ENCODE results near the gene CABCOCO1. TPM values are rescaled to one million over a fixed set of nuclear protein-coding genes. Genes with fewer than 3 reads are reported as not detected.

The CABCOCO1 gene
- total RNA-seq, 1 donor from 2014 or later = 0.19 TPM

GRCh38 chr10:61759751-61760150 is 97.0 kb downstream of the CABCOCO1 start:
- no peaks in the 10 kb centered on the region for H3K36me3 Mint-ChIP-seq (ENCODE audit: unreplicated experiment)
- no peak overlapping the region for H3K27ac Mint-ChIP-seq (ENCODE audit: unreplicated experiment)
- TF ChIP-seq CTCF (IDR thresholded peaks at IDR 0.05) = no peak
- H3K27me3 Mint-ChIP-seq (ENCODE audit: unreplicated experiment) = no peaks in the 10 kb centered on the region
- DNase-seq (ENCODE audit: extremely low spot score, unreplicated experiment) = no peak
- peaks cover 4% of the 10 kb centered on the region for H3K9me3 Mint-ChIP-seq (ENCODE audit: unreplicated experiment)
- no peak overlapping the region for H3K4me3 Mint-ChIP-seq (ENCODE audit: unreplicated experiment)
- peaks cover 31% of the 10 kb centered on the region for H3K4me1 Mint-ChIP-seq (ENCODE audit: unreplicated experiment)

- no peaks in the 10 kb centered on the region for H3K27me3 Mint-ChIP-seq (ENCODE audit: unreplicated experiment)
- no peak overlapping the region for H3K4me3 Mint-ChIP-seq (ENCODE audit: unreplicated experiment)
- peak overlapping the region; percentile 40 for H3K27ac Mint-ChIP-seq (ENCODE audit: unreplicated experiment)
- no peak for TF ChIP-seq CTCF (IDR thresholded peaks at IDR 0.05)
- no peak for DNase-seq (ENCODE audit: extremely low spot score, unreplicated experiment)
- peaks cover 4% of the 10 kb centered on the region for H3K9me3 Mint-ChIP-seq (ENCODE audit: unreplicated experiment)
- peaks cover 28% of the 10 kb centered on the region for H3K4me1 Mint-ChIP-seq (ENCODE audit: unreplicated experiment)
- no peaks in the 10 kb centered on the region for H3K36me3 Mint-ChIP-seq (ENCODE audit: unreplicated experiment)
Observed at GRCh38 chr10:61760943-61761824, 98.5 kb downstream of the CABCOCO1 start.

- Mint-ChIP-seq H3K27ac (ENCODE audit: unreplicated experiment) (no peak overlapping the region), H3K27me3 (ENCODE audit: unreplicated experiment) (no peaks in the 10 kb centered on the region), H3K4me3 (ENCODE audit: unreplicated experiment) (no peak overlapping the region), H3K36me3 (ENCODE audit: unreplicated experiment) (no peaks in the 10 kb centered on the region), H3K9me3 (ENCODE audit: unreplicated experiment) (peaks cover 4% of the 10 kb centered on the region), H3K4me1 (ENCODE audit: unreplicated experiment) (peaks cover 28% of the 10 kb centered on the region)
- TF ChIP-seq CTCF (IDR thresholded peaks at IDR 0.05) = no peak
- no peak for DNase-seq (ENCODE audit: extremely low spot score, unreplicated experiment)
Observed at GRCh38 chr10:61761825-61762217, 99.1 kb downstream of the CABCOCO1 start.

GRCh38 chr10:61763778-61764177 is 101.0 kb downstream of the CABCOCO1 start:
- Mint-ChIP-seq H3K27me3 (ENCODE audit: unreplicated experiment) (no peaks in the 10 kb centered on the region), H3K27ac (ENCODE audit: unreplicated experiment) (no peak overlapping the region), H3K36me3 (ENCODE audit: unreplicated experiment) (no peaks in the 10 kb centered on the region), H3K4me1 (ENCODE audit: unreplicated experiment) (peaks cover 13% of the 10 kb centered on the region), H3K4me3 (ENCODE audit: unreplicated experiment) (no peak overlapping the region), H3K9me3 (ENCODE audit: unreplicated experiment) (peaks cover 4% of the 10 kb centered on the region)
- no peak for TF ChIP-seq CTCF (IDR thresholded peaks at IDR 0.05)
- DNase-seq (ENCODE audit: extremely low spot score, unreplicated experiment) = no peak

GRCh38 chr10:61764486-61764885 is 101.8 kb downstream of the CABCOCO1 start:
- Mint-ChIP-seq H3K4me1 (ENCODE audit: unreplicated experiment) (peaks cover 11% of the 10 kb centered on the region), H3K36me3 (ENCODE audit: unreplicated experiment) (no peaks in the 10 kb centered on the region), H3K27me3 (ENCODE audit: unreplicated experiment) (no peaks in the 10 kb centered on the region), H3K9me3 (ENCODE audit: unreplicated experiment) (peaks cover 3% of the 10 kb centered on the region), H3K27ac (ENCODE audit: unreplicated experiment) (no peak overlapping the region), H3K4me3 (ENCODE audit: unreplicated experiment) (no peak overlapping the region)
- no peak for TF ChIP-seq CTCF (IDR thresholded peaks at IDR 0.05)
- no peak for DNase-seq (ENCODE audit: extremely low spot score, unreplicated experiment)
